Testis (tissue), 2 donors: ENCODE measurements around the gene SSH3.

Experiments used
- POLR2A ChIP-seq: fragments of 450-650 bp; IDR thresholded peaks from one replicate; pipeline ENCODE4 v1.6.1; 2017; ENCODE audit warnings: antibody characterized with exemption, mild to moderate bottlenecking, moderate library complexity
- TF ChIP-seq, protein P1 (sequence below), 3 experiments: fragments of 450-650 bp in 2 of 3; fragments of 200-600 bp in 1 of 3; sonication (generic) in 1 of 3; IDR thresholded peaks; one replicate each; pipeline ENCODE4 v1.5.1; 2016 to 2019; ENCODE audit warnings: antibody characterized with exemption in 3 of 3, mild to moderate bottlenecking in 2 of 3, moderate library complexity in 1 of 3

DNA sequence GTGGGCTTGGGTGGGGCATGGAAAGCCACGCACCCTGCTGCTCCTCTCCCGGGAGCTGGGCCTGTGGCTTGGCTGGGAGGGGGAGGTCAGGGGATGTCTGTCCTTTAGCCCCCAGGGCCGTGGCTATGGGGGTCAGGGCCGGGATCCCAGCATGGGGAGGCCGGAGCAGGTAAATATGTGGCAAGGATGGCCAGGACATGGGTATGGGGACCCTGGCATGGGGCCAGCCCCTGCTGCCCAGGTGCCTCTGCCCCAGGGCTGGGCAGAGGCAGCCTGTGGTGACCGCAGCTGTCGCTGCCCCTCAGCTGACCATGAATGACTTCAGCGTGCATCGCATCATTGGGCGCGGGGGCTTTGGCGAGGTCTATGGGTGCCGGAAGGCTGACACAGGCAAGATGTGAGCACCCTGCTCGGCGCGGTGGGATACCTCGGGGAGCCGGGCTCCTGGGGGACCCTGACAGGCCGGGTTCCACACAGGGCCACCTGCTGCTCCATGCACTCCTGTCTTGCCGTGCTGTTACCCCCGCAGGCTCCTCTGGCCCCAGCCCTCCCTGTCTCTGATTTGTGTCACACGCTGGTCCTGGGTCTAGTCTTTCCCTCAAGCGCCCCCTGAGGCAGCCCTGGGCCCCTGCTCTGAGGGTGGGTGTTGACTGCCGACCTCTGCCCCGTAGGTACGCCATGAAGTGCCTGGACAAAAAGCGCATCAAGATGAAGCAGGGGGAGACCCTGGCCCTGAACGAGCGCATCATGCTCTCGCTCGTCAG lies 22.4 kb upstream of the SSH3 start:
- TF ChIP-seq, protein P1, sequence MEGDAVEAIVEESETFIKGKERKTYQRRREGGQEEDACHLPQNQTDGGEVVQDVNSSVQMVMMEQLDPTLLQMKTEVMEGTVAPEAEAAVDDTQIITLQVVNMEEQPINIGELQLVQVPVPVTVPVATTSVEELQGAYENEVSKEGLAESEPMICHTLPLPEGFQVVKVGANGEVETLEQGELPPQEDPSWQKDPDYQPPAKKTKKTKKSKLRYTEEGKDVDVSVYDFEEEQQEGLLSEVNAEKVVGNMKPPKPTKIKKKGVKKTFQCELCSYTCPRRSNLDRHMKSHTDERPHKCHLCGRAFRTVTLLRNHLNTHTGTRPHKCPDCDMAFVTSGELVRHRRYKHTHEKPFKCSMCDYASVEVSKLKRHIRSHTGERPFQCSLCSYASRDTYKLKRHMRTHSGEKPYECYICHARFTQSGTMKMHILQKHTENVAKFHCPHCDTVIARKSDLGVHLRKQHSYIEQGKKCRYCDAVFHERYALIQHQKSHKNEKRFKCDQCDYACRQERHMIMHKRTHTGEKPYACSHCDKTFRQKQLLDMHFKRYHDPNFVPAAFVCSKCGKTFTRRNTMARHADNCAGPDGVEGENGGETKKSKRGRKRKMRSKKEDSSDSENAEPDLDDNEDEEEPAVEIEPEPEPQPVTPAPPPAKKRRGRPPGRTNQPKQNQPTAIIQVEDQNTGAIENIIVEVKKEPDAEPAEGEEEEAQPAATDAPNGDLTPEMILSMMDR (IDR thresholded peaks at IDR 0.05) = no peak
- TF ChIP-seq POLR2A = no peak
